ENCODE results near the gene ARHGEF3. TPM values are rescaled to one million over a fixed set of nuclear protein-coding genes. Genes with fewer than 3 reads are reported as not detected.

The ARHGEF3 gene
- total RNA-seq, 1 donor from 2014 or later: 0.52 TPM

- Histone ChIP-seq H3K27me3 (no peaks in the 10 kb centered on the region), H3K4me1 (no peaks in the 10 kb centered on the region), H3F3A (ENCODE audit: low read depth) (no peaks in the 10 kb centered on the region), H3K79me2 (ENCODE audit: low read depth) (no peaks in the 10 kb centered on the region), H3K4me3 (no peak overlapping the region), H3K9ac (no peak overlapping the region), H3K9me3 (ENCODE audit: low read depth) (no peaks in the 10 kb centered on the region), H3K27ac (no peak overlapping the region), H3K36me3 (no peaks in the 10 kb centered on the region), H2AFZ (replicated peaks) (no peak overlapping the region), H3K4me2 (no peak overlapping the region), H4K20me1 (ENCODE audit: low read depth) (no peaks in the 10 kb centered on the region)
- no peak for TF ChIP-seq EZH2 (IDR thresholded peaks at IDR 0.05)
- no peak for TF ChIP-seq EZH2phosphoT487 (IDR thresholded peaks at IDR 0.05)
- no peak for TF ChIP-seq CTCF (IDR thresholded peaks at IDR 0.05)
- Mint-ChIP-seq H3K4me1 (no peaks in the 10 kb centered on the region), H3K4me3 (no peak overlapping the region), H3K27ac (no peak overlapping the region), H3K27me3 (ENCODE audit: insufficient read depth, low read depth) (no peaks in the 10 kb centered on the region), H3K9me3 (no peaks in the 10 kb centered on the region), H3K36me3 (no peaks in the 10 kb centered on the region)
- no peak for DNase-seq (ENCODE audit: low spot score)
These were observed 42.8 kb upstream of the ARHGEF3 start for GRCh38 chr3:56844536-56844935.

- Histone ChIP-seq H4K20me1 (ENCODE audit: low read depth) (no peaks in the 10 kb centered on the region), H3K9me3 (ENCODE audit: low read depth) (no peaks in the 10 kb centered on the region), H3K27ac (no peak overlapping the region), H3F3A (ENCODE audit: low read depth) (no peaks in the 10 kb centered on the region), H3K27me3 (no peaks in the 10 kb centered on the region), H3K9ac (no peak overlapping the region), H2AFZ (replicated peaks) (no peak overlapping the region), H3K4me3 (no peak overlapping the region), H3K79me2 (ENCODE audit: low read depth) (no peaks in the 10 kb centered on the region), H3K36me3 (no peaks in the 10 kb centered on the region), H3K4me2 (no peak overlapping the region), H3K4me1 (peaks cover 10% of the 10 kb centered on the region)
- TF ChIP-seq EZH2phosphoT487 (IDR thresholded peaks at IDR 0.05) (no peak), EZH2 (IDR thresholded peaks at IDR 0.05) (no peak), CTCF (IDR thresholded peaks at IDR 0.05) (no peak)
- no peak for DNase-seq (ENCODE audit: low spot score)
- no peak overlapping the region for H3K27ac Mint-ChIP-seq
- peaks cover 22% of the 10 kb centered on the region for H3K4me1 Mint-ChIP-seq
- no peaks in the 10 kb centered on the region for H3K9me3 Mint-ChIP-seq
- no peaks in the 10 kb centered on the region for H3K27me3 Mint-ChIP-seq (ENCODE audit: insufficient read depth, low read depth)
- H3K36me3 Mint-ChIP-seq: no peaks in the 10 kb centered on the region
- no peak overlapping the region for H3K4me3 Mint-ChIP-seq
These were observed 38.3 kb upstream of the ARHGEF3 start for GRCh38 chr3:56839784-56840715.

DNA sequence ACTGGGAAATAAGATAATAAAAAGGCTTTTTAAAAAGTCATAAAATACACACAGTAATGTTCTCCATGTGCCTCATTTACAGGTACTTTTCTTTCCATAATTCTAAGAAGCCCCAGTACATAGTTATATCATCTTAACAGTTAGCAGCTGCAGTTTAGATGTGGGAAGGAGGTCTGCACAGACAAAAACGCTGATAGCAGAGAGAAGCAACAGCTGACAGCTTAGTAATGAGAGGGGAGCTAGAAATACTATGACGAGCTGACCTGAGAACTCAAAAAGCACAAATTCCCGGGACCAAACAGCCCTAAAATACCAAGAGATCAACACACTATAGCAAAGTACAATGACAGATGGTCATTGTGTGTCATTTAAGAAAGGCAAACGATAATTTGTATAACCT lies 36.7 kb upstream of the ARHGEF3 start:
- Histone ChIP-seq H3K4me2 (no peak overlapping the region), H3F3A (ENCODE audit: low read depth) (no peaks in the 10 kb centered on the region), H4K20me1 (ENCODE audit: low read depth) (no peaks in the 10 kb centered on the region), H3K36me3 (no peaks in the 10 kb centered on the region), H3K9me3 (ENCODE audit: low read depth) (no peaks in the 10 kb centered on the region), H3K27ac (no peak overlapping the region), H3K79me2 (ENCODE audit: low read depth) (no peaks in the 10 kb centered on the region), H3K27me3 (no peaks in the 10 kb centered on the region), H3K4me3 (no peak overlapping the region), H2AFZ (replicated peaks) (no peak overlapping the region), H3K4me1 (peaks cover 10% of the 10 kb centered on the region), H3K9ac (no peak overlapping the region)
- TF ChIP-seq EZH2 (IDR thresholded peaks at IDR 0.05): no peak
- TF ChIP-seq CTCF (IDR thresholded peaks at IDR 0.05): no peak
- TF ChIP-seq EZH2phosphoT487 (IDR thresholded peaks at IDR 0.05): no peak
- no peak overlapping the region for H3K4me3 Mint-ChIP-seq
- DNase-seq (ENCODE audit: low spot score): no peak
- no peaks in the 10 kb centered on the region for H3K36me3 Mint-ChIP-seq
- H3K27me3 Mint-ChIP-seq (ENCODE audit: insufficient read depth, low read depth): no peaks in the 10 kb centered on the region
- peaks cover 22% of the 10 kb centered on the region for H3K4me1 Mint-ChIP-seq
- no peaks in the 10 kb centered on the region for H3K9me3 Mint-ChIP-seq
- no peak overlapping the region for H3K27ac Mint-ChIP-seq

Data from neural progenitor cell (in vitro differentiated cells).